ENCODE data around the gene ESYT2.

DNA sequence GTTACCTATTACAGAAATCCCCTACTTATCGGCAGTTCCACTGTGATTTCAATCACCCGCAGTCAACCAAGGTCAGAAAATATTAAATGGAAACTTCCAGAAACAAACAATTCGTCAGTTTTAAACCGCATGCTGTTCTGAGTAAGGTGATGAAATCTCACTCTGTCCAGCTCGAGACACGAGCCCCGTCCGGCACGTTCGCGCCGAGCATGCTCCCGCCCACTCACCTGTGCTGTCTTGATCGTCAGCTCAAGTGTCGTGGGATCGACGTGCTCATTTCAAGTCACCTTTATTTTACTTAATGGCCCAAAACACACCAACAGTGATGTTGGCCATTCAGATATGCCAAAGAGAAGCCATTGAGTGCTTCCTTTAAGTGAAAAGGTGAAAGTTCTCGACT is 21.2 kb downstream of the ESYT2 start:
- TF ChIP-seq, protein P1, sequence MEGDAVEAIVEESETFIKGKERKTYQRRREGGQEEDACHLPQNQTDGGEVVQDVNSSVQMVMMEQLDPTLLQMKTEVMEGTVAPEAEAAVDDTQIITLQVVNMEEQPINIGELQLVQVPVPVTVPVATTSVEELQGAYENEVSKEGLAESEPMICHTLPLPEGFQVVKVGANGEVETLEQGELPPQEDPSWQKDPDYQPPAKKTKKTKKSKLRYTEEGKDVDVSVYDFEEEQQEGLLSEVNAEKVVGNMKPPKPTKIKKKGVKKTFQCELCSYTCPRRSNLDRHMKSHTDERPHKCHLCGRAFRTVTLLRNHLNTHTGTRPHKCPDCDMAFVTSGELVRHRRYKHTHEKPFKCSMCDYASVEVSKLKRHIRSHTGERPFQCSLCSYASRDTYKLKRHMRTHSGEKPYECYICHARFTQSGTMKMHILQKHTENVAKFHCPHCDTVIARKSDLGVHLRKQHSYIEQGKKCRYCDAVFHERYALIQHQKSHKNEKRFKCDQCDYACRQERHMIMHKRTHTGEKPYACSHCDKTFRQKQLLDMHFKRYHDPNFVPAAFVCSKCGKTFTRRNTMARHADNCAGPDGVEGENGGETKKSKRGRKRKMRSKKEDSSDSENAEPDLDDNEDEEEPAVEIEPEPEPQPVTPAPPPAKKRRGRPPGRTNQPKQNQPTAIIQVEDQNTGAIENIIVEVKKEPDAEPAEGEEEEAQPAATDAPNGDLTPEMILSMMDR (IDR thresholded peaks at IDR 0.05 in 2 of 3, conservative IDR thresholded peaks at IDR 0.05 in 1 of 3; ENCODE audit: insufficient read depth in 2 of 3, low read depth in 1 of 3, low read length in 3 of 3) = no peak
- TF ChIP-seq SIRT6 (IDR thresholded peaks at IDR 0.05; ENCODE audit: low read depth, low read length) = no peak
- TF ChIP-seq BRCA1 (IDR thresholded peaks at IDR 0.05) = no peak
- TF ChIP-seq BRCA1 (CRISPR knock-in tag; IDR thresholded peaks at IDR 0.05) = no peak
- TF ChIP-seq RAD21 (CRISPR knock-in tag; conservative IDR thresholded peaks at IDR 0.05 in 1 of 2, IDR thresholded peaks at IDR 0.05 in 1 of 2) = no peak
- no peak for TF ChIP-seq POLR2A (conservative IDR thresholded peaks at IDR 0.05)
- TF ChIP-seq, protein P2, sequence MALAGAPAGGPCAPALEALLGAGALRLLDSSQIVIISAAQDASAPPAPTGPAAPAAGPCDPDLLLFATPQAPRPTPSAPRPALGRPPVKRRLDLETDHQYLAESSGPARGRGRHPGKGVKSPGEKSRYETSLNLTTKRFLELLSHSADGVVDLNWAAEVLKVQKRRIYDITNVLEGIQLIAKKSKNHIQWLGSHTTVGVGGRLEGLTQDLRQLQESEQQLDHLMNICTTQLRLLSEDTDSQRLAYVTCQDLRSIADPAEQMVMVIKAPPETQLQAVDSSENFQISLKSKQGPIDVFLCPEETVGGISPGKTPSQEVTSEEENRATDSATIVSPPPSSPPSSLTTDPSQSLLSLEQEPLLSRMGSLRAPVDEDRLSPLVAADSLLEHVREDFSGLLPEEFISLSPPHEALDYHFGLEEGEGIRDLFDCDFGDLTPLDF (CRISPR knock-in tag; IDR thresholded peaks at IDR 0.05) = no peak

Measured in K562 (cell line).